SHP77 treated with DMSO at 0.1 percent for 48 hours (cell line): ENCODE data around the gene GSG1.
"Not testable (repeated sequence)": the region's sequence is repeated elsewhere in the genome, so short reads cannot be mapped to it uniquely, and the experiment has no call there.

Source experiments
- DNase-seq: peaks from one replicate; lab custom pipeline; 2025; lab: John Stamatoyannopoulos, UW

GSG1 gene

GRCh38 chr12:13090054-13090453 is 13.4 kb downstream of the GSG1 start:
- DNase-seq: no peak

- DNase-seq: no peak
These were observed 15.0 kb downstream of the GSG1 start for GRCh38 chr12:13088496-13088895.

DNA sequence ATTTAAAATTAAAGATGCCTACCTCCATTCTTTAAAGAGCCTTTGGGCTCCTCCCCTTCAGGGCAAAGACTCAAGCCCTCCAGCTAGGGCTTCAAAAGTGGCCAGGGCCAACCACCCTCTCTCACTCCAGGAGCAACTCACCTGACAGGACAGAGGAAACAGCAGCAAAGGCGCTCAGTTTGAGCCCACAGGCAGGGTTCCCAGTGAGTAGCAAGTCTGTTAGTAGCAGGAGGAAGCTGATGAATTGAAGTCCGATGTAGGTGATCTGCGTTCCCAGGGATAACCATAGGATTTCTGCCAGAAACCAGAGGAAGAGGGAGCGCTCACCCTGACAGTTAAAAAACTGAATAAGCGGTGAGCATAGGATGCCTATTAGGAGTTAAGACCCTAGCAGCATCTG is 15.7 kb downstream of the GSG1 start:
- no peak for DNase-seq

GRCh38 chr12:13085968-13086686 is 17.3 kb downstream of the GSG1 start:
- no peak for DNase-seq

GRCh38 chr12:13084898-13085640 is 18.4 kb downstream of the GSG1 start:
- DNase-seq: no peak

DNA sequence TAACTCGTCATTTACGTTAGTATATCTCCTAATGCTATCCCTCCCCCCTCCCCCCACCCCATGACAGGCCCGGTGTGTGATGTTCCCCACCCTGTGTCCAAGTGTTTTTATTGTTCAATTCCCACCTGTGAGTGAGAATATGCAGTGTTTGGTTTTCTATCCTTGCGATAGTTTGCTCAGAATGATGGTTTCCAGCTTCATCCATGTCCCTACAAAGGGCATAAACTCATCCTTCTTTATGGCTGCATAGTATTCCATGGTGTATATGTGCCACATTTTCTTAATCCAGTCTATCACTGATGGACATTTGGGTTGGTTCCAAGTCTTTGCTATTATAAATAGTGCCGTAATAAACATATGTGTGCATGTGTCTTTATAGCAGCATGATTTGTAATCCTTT is 19.8 kb downstream of the GSG1 start:
- DNase-seq: not testable (repeated sequence)

DNA sequence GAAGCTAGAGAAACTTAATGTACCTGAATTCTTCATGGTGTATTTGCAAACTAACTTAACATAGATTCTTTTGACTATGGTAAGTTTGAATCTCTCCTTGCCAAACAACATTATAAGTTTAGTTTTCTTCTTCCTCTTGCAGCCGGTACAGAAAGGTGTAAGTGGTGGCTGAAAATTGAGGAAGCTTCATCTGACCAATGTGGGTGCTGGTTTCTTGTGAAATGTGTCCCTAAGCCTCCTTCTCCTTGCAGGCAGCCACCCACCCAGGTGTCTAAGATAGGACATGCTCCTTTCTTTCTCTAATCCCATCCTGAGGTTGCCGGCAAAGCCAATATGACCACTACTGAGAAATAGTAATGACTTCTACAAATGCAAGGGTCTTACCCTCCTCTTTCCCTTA is 20.6 kb downstream of the GSG1 start:
- no peak for DNase-seq

- no peak for DNase-seq
These were observed 23.2 kb downstream of the GSG1 start for GRCh38 chr12:13080266-13080665.

DNA sequence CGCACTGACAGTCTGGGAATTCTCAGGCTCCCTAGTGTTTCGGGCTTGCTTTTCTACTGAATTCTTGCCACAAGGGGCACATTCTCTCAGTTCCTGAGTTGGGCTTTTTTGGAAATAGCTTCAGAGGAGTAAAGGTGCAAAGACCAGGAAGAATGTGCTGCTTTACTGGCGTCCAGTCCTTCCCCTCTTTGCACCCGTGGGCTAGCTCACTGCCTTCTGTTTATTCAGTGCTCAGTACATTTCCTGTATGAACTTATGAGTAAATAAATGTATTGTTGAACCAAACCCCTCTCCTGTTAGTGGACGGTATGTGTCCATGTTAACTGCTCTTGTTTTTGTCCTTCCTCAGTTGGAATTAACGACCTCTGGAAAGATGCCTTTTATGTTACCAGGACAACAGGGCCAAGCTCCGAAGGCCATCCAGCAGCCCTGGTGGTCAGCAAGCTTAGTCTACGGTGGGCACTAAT is 24.0 kb downstream of the GSG1 start:
- no peak for DNase-seq

GRCh38 chr12:13075786-13076570 is 27.5 kb downstream of the GSG1 start:
- DNase-seq: no peak

- no peak for DNase-seq
These were observed 28.4 kb downstream of the GSG1 start for GRCh38 chr12:13075118-13075480.

- no peak for DNase-seq
These were observed 28.9 kb downstream of the GSG1 start for GRCh38 chr12:13074396-13075117.

GRCh38 chr12:13073173-13073572 is 30.3 kb downstream of the GSG1 start:
- no peak for DNase-seq

GRCh38 chr12:13071305-13072280 is 31.9 kb downstream of the GSG1 start:
- no peak for DNase-seq

- no peak for DNase-seq
These were observed 34.1 kb downstream of the GSG1 start for GRCh38 chr12:13069380-13069779.

- DNase-seq: no peak
These were observed 36.1 kb downstream of the GSG1 start for GRCh38 chr12:13067322-13067721.

GRCh38 chr12:13066459-13066858 is 37.0 kb downstream of the GSG1 start:
- no peak for DNase-seq

GRCh38 chr12:13066014-13066413 is 37.5 kb downstream of the GSG1 start:
- no peak for DNase-seq

DNA sequence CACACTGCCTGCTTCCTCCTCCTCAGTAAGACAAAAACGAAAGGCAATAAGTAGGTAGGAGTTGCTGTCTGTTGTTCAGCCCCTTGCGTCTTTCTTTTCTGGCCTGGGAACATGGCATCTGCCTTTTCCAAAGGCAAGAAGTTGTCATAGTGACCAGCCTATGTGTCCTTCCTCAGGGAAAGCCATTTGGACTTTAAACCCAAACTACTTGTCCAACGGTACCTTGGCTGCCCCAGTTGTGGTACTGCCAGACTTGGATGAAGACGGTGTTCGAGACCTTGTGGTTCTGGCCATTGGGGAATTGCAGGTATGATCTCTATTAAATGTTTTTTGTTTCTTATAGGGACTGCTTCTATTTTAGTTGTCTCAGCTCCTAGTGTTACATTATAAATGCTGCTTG is 40.8 kb downstream of the GSG1 start:
- no peak for DNase-seq

DNA sequence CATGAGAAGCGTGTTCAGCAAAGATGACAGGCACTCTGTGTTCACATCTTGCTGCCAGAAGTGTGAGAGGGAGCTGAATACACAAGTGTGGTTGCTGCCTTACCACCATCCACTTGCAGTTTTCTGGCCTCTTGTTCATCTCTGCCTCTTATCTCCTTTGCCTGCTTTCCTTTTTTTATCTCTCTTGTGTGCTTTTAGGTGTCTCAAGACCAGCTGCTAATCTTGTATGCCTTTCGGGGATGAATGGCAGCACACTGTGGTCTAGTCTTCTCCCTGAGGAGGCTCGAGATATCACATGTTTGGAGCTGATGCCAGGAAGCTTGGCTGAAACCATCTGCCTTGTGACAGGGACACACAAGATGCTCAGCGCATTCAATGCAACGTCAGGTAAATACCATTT is 42.1 kb downstream of the GSG1 start:
- DNase-seq: no peak

- no peak for DNase-seq
These were observed 42.9 kb downstream of the GSG1 start for GRCh38 chr12:13060581-13060980.
